ENCODE data around the gene ZNF556. TPM values are rescaled to one million over a fixed set of nuclear protein-coding genes. Genes with fewer than 3 reads are reported as not detected.

ZNF556 gene
- total RNA-seq, 1 donor from 2014 or later, result 2.4 TPM

DNA sequence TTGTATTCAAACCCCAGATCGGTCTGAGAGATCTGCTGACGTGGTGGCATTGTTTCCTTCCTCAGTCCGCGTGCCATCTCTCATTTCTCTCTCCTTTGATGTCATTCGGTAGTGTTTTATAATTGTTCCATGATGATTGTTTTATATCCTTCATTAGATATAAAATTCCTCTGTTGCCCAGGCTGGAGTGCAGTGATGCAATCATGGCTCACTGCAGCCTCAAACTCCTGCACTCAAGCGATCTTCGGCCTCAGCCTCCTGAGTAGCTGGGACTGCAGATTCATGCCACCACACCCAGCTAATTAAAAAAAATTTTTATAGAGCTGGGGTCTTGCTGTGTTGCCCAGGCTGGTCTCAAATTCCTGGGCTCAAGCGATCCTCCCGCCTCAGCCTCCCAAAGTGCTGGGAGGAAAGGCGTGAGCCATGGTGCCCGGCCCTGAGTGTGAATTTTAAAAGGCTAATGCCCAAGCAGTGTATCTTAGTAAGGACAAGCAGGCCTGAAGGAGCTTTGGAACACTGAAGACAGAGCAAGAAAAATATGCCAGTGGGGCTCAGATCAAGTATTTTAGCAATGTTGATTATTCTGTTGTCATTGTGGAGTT, 38.9 kb downstream of the ZNF556 start:
- TF ChIP-seq, protein P1, sequence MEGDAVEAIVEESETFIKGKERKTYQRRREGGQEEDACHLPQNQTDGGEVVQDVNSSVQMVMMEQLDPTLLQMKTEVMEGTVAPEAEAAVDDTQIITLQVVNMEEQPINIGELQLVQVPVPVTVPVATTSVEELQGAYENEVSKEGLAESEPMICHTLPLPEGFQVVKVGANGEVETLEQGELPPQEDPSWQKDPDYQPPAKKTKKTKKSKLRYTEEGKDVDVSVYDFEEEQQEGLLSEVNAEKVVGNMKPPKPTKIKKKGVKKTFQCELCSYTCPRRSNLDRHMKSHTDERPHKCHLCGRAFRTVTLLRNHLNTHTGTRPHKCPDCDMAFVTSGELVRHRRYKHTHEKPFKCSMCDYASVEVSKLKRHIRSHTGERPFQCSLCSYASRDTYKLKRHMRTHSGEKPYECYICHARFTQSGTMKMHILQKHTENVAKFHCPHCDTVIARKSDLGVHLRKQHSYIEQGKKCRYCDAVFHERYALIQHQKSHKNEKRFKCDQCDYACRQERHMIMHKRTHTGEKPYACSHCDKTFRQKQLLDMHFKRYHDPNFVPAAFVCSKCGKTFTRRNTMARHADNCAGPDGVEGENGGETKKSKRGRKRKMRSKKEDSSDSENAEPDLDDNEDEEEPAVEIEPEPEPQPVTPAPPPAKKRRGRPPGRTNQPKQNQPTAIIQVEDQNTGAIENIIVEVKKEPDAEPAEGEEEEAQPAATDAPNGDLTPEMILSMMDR (IDR thresholded peaks at IDR 0.05; ENCODE audit: insufficient read depth, low read length, severe bottlenecking), result no peak
- DNase-seq (ENCODE audit: low read depth) (no peak), FAIRE-seq (no peak)
- H3K27me3 ChIP-seq (ENCODE audit: control insufficient read depth, insufficient read depth, low read length), result no peaks in the 10 kb centered on the region
- H3K36me3 ChIP-seq (ENCODE audit: control insufficient read depth, insufficient read depth, low read length), result no peaks in the 10 kb centered on the region
- no peak overlapping the region for H3K4me3 ChIP-seq (ENCODE audit: low read depth, low read length)

DNA sequence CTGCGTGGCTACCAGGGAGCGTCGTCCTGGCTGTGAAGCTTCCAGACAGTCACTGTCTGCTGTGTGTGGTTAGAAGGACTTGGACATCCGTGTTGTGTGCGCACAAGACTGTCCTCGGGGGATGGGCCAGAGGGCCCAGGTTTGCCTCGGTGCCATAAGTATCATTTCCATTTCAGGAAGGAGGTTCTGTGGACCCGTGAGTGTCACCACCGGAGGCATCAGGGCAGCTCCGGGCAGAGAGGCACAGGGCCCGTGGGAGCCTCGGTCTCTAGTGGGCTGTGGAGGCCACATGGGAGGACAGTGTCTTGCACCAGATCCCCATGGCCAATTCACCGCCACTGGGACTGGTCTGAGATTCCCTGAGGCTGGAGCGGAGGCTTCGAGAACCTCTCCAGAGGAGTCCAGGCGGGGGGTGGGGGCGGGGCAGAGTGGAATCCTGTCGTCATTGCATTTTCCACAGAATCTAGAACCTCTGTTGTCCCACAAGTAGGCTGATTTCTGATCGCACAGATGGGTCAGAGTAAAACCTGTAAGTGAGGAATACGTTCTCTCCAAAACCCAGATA, 39.6 kb downstream of the ZNF556 start:
- Histone ChIP-seq H3K27me3 (ENCODE audit: control insufficient read depth, insufficient read depth, low read length) (no peaks in the 10 kb centered on the region), H3K4me3 (ENCODE audit: low read depth, low read length) (no peak overlapping the region), H3K36me3 (ENCODE audit: control insufficient read depth, insufficient read depth, low read length) (no peaks in the 10 kb centered on the region)
- no peak for DNase-seq (ENCODE audit: low read depth)
- TF ChIP-seq, protein P1 (IDR thresholded peaks at IDR 0.05; ENCODE audit: insufficient read depth, low read length, severe bottlenecking), result no peak
- no peak for FAIRE-seq

DNA sequence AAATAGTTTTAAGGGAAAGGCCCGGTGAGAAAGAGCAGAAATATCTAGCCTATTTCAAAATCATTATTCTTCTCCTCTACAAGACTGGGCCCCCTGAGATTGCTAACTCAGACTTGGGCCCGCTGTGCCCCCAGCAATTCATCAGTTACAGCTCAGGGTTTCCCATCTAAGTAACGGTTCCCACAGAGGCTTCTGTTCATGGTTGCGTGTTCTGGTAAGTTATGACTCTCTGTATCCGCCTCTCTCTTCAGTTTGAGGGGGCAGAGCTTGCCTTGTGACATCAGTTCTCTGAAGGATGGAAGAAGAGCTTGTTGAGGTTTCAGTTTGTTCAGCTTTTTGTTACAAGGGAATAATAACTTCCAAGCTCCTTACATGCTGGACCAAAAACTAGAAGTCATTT, 45.2 kb downstream of the ZNF556 start:
- H3K36me3 ChIP-seq (ENCODE audit: control insufficient read depth, insufficient read depth, low read length), result peaks cover 8% of the 10 kb centered on the region
- TF ChIP-seq, protein P1 (IDR thresholded peaks at IDR 0.05; ENCODE audit: insufficient read depth, low read length, severe bottlenecking), result no peak
- FAIRE-seq (no peak), DNase-seq (ENCODE audit: low read depth) (no peak)
- H3K4me3 ChIP-seq (ENCODE audit: low read depth, low read length), result no peak overlapping the region
- H3K27me3 ChIP-seq (ENCODE audit: control insufficient read depth, insufficient read depth, low read length), result no peaks in the 10 kb centered on the region

DNA sequence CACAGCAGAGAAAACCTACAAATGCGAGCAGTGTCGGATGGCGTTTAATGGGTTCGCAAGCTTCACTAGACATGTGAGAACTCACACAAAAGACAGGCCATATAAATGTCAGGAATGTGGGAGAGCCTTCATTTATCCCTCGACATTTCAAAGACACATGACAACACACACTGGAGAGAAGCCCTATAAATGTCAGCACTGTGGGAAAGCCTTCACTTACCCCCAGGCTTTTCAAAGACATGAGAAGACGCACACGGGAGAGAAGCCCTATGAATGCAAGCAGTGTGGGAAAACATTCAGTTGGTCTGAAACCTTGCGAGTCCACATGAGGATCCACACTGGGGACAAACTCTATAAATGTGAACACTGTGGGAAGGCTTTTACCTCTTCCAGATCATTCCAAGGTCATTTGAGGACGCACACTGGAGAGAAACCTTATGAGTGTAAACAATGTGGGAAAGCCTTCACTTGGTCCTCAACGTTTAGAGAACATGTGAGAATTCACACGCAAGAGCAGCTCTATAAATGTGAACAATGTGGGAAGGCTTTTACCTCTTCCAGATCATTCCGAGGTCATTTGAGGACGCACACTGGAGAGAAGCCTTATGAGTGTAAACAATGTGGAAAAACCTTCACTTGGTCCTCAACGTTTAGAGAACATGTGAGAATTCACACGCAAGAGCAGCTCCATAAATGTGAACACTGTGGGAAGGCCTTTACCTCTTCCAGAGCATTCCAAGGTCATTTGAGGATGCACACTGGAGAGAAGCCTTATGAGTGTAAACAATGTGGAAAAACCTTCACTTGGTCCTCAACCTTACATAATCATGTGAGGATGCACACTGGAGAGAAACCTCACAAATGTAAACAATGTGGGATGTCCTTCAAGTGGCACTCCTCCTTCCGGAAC, 50.4 kb downstream of the ZNF556 start:
- no peak overlapping the region for H3K4me3 ChIP-seq (ENCODE audit: low read depth, low read length)
- FAIRE-seq (peak; percentile 66), DNase-seq (ENCODE audit: low read depth) (no peak)
- TF ChIP-seq, protein P1 (IDR thresholded peaks at IDR 0.05; ENCODE audit: insufficient read depth, low read length, severe bottlenecking), result no peak
- H3K27me3 ChIP-seq (ENCODE audit: control insufficient read depth, insufficient read depth, low read length), result no peaks in the 10 kb centered on the region
- H3K36me3 ChIP-seq (ENCODE audit: control insufficient read depth, insufficient read depth, low read length), result peaks cover 16% of the 10 kb centered on the region

DNA sequence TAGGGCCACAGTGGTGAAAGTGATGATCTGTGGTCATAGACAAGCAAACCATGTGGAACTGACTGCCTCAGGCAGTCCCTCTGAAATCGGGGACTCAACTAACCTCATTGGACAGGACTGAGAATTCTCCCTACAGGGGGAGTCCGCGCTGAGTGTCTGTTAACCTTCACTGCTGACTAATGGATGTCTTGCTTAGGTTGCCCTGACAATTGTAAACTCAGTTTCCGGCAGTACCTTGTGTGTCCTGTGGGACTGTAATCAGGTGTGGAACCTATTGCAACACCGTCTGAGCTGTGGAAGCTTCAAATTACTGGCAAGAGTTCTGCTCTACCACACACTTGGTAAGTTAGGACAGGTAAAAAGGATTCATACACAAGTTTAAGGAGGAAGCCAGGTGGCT, 55.9 kb downstream of the ZNF556 start:
- TF ChIP-seq, protein P1 (IDR thresholded peaks at IDR 0.05; ENCODE audit: insufficient read depth, low read length, severe bottlenecking), result no peak
- DNase-seq (ENCODE audit: low read depth), result peak; percentile 63
- peak; percentile 98 for FAIRE-seq
- Histone ChIP-seq H3K27me3 (ENCODE audit: control insufficient read depth, insufficient read depth, low read length) (no peaks in the 10 kb centered on the region), H3K36me3 (ENCODE audit: control insufficient read depth, insufficient read depth, low read length) (peaks cover 3% of the 10 kb centered on the region), H3K4me3 (ENCODE audit: low read depth, low read length) (no peak overlapping the region)

Data from bronchial epithelial cell (primary cell).